ENCODE results near the gene SERPINA10.

Gene SERPINA10

DNA sequence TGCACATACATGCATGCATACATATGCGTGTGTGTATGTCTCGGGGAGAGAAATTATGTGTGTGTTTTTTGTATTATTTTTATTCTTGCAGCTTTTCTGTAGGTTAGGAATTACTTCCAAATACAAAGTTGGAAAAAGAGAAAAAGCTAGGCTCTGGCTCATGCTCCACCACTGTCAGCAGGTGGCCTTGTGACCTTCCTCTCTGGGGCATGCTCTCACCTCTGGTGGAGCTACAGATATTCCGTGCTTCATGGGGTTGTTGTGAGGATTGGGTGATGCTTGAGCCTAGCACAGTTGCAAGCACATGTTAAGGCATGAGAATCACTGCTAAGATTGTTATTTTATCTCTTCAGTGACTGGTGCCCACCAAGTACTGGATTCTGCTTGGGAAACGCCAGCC is 36.8 kb upstream of the SERPINA10 start:
- H4K20me1 ChIP-seq (ENCODE audit: insufficient read depth, low read length, poor library complexity, severe bottlenecking), result no peaks in the 10 kb centered on the region
- no peaks in the 10 kb centered on the region for H3K79me2 ChIP-seq (ENCODE audit: insufficient read depth, low read length)
- no peaks in the 10 kb centered on the region for H3F3A ChIP-seq (ENCODE audit: low read depth)
- H3K9ac ChIP-seq (ENCODE audit: low read depth, low read length, poor library complexity, severe bottlenecking), result no peak overlapping the region
- H3K4me2 ChIP-seq (ENCODE audit: low read depth, low read length, poor library complexity, severe bottlenecking), result no peak overlapping the region
- no peaks in the 10 kb centered on the region for H3K4me1 ChIP-seq (ENCODE audit: insufficient read depth, low read length, poor library complexity, severe bottlenecking)
- no peaks in the 10 kb centered on the region for H3K27me3 ChIP-seq (ENCODE audit: insufficient read depth, low read length, poor library complexity, severe bottlenecking)
- no peak overlapping the region for H3K4me3 ChIP-seq (ENCODE audit: low read length, poor library complexity, severe bottlenecking)
- TF ChIP-seq, protein P1, sequence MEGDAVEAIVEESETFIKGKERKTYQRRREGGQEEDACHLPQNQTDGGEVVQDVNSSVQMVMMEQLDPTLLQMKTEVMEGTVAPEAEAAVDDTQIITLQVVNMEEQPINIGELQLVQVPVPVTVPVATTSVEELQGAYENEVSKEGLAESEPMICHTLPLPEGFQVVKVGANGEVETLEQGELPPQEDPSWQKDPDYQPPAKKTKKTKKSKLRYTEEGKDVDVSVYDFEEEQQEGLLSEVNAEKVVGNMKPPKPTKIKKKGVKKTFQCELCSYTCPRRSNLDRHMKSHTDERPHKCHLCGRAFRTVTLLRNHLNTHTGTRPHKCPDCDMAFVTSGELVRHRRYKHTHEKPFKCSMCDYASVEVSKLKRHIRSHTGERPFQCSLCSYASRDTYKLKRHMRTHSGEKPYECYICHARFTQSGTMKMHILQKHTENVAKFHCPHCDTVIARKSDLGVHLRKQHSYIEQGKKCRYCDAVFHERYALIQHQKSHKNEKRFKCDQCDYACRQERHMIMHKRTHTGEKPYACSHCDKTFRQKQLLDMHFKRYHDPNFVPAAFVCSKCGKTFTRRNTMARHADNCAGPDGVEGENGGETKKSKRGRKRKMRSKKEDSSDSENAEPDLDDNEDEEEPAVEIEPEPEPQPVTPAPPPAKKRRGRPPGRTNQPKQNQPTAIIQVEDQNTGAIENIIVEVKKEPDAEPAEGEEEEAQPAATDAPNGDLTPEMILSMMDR (conservative IDR thresholded peaks at IDR 0.05; ENCODE audit: low read length), result no peak
- TF ChIP-seq EZH2phosphoT487 (IDR thresholded peaks at IDR 0.05; ENCODE audit: borderline replicate concordance), result no peak
- no peaks in the 10 kb centered on the region for H3K9me2 ChIP-seq (replicated peaks; ENCODE audit: low read depth, low read length)
- no peaks in the 10 kb centered on the region for H3K9me3 ChIP-seq (ENCODE audit: insufficient read depth, low read depth, low read length)
- no peaks in the 10 kb centered on the region for H3K36me3 ChIP-seq (ENCODE audit: insufficient read depth, low read length)
- H2AFZ ChIP-seq (ENCODE audit: low read length), result no peak overlapping the region

DNA sequence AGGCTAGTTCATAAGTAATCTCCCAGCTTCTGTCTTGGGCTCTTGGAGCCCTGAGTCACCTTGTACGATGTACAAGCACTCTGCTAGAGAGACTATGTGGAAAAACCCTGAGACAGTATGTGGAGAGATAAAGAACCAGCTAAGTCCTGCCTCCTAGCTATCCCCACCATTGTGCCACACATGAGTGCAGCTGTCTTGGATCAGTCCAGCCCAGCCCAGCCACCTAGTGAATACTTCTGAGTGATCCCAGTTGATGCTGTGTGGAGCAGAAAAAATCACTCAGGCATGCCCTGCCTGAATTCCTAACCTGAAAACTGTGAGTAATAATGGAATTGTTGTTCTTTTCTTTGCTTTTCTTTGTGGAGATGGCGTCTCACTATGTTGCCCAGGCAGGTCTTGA is 35.1 kb upstream of the SERPINA10 start:
- Histone ChIP-seq H3K9me2 (replicated peaks; ENCODE audit: low read depth, low read length) (no peaks in the 10 kb centered on the region), H3K4me1 (ENCODE audit: insufficient read depth, low read length, poor library complexity, severe bottlenecking) (no peaks in the 10 kb centered on the region), H3K9me3 (ENCODE audit: insufficient read depth, low read depth, low read length) (no peaks in the 10 kb centered on the region), H3K9ac (ENCODE audit: low read depth, low read length, poor library complexity, severe bottlenecking) (no peak overlapping the region), H3F3A (ENCODE audit: low read depth) (no peaks in the 10 kb centered on the region), H3K4me2 (ENCODE audit: low read depth, low read length, poor library complexity, severe bottlenecking) (no peak overlapping the region), H3K36me3 (ENCODE audit: insufficient read depth, low read length) (no peaks in the 10 kb centered on the region), H3K79me2 (ENCODE audit: insufficient read depth, low read length) (no peaks in the 10 kb centered on the region), H3K4me3 (ENCODE audit: low read length, poor library complexity, severe bottlenecking) (no peak overlapping the region), H4K20me1 (ENCODE audit: insufficient read depth, low read length, poor library complexity, severe bottlenecking) (no peaks in the 10 kb centered on the region), H2AFZ (ENCODE audit: low read length) (no peak overlapping the region), H3K27me3 (ENCODE audit: insufficient read depth, low read length, poor library complexity, severe bottlenecking) (no peaks in the 10 kb centered on the region)
- TF ChIP-seq, protein P1 (conservative IDR thresholded peaks at IDR 0.05; ENCODE audit: low read length), result no peak
- no peak for TF ChIP-seq EZH2phosphoT487 (IDR thresholded peaks at IDR 0.05; ENCODE audit: borderline replicate concordance)

DNA sequence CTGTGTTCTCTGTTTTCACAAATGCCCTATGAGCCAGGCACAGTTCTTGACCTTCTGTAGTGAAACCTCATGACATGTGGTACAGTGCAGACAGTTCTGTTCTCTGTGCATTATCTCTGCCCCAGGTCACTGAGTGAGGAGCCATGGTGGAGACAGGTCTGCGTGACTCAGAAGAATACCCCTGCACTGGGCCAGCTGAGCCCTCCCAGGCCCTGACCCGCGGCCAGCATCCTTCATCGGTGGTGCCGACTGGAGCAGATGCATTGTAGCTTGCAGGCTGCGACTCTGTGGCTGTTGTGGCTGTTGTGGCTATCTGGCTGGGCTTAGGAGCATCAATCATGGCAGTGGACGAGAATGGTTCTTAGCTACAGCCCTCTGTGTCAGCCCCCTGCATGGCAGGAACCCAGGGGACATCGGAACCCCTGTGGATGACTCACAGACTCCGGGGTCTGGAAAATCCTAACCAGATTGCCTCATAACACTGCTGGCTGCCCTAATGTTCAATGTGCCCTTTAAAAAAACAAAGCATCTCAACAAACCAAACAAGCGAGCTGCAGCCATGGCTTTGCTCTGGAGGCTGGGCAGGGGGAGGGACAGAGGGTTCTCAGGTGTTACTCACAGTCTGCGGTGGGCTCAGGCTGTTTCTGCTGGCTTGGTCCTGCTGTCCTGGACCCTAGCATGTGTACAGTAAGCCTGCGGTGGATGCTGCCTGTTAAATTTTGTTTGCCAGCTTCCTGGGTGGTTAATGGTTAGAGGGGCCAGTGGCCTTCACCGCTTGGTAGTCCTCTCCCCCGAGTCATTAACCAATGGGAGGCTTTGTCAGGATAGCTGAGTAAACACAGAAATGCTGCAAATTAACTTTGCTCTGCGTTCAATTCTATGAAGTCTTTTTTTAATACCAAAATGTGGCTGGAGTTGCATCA is 29.8 kb upstream of the SERPINA10 start, which contains the start of gene SERPINA6:
Gene SERPINA6, minus strand, starts transcription at position 689 of the 923 bp plus-strand sequence. CDS start 8,688 bp downstream, outside the sequence.
- Histone ChIP-seq H3K4me1 (ENCODE audit: insufficient read depth, low read length, poor library complexity, severe bottlenecking) (no peaks in the 10 kb centered on the region), H3K4me3 (ENCODE audit: low read length, poor library complexity, severe bottlenecking) (no peak within 1 kb of the TSS), H3K9me2 (replicated peaks; ENCODE audit: low read depth, low read length) (no peaks in the 10 kb centered on the region; the same call in 1 of the 2 replicates), H3K36me3 (ENCODE audit: insufficient read depth, low read length) (no peaks in the 10 kb centered on the region), H3K4me2 (ENCODE audit: low read depth, low read length, poor library complexity, severe bottlenecking) (no peak within 1 kb of the TSS), H3K27me3 (ENCODE audit: insufficient read depth, low read length, poor library complexity, severe bottlenecking) (no peaks in the 10 kb centered on the region), H3F3A (ENCODE audit: low read depth) (no peaks in the 10 kb centered on the region), H3K9me3 (ENCODE audit: insufficient read depth, low read depth, low read length) (no peaks in the 10 kb centered on the region), H2AFZ (ENCODE audit: low read length) (no peak within 1 kb of the TSS), H3K9ac (ENCODE audit: low read depth, low read length, poor library complexity, severe bottlenecking) (no peak within 1 kb of the TSS), H4K20me1 (ENCODE audit: insufficient read depth, low read length, poor library complexity, severe bottlenecking) (no peaks in the 10 kb centered on the region), H3K79me2 (ENCODE audit: insufficient read depth, low read length) (no peaks in the 10 kb centered on the region)
- no peak for TF ChIP-seq EZH2phosphoT487 (IDR thresholded peaks at IDR 0.05; ENCODE audit: borderline replicate concordance)
- TF ChIP-seq, protein P1 (conservative IDR thresholded peaks at IDR 0.05; ENCODE audit: low read length), result no peak
